ENCODE measurements around the gene CARMIL3.
A peak's percentile ranks its signal among the peaks of the same experiment; 100 is the strongest.

DNA sequence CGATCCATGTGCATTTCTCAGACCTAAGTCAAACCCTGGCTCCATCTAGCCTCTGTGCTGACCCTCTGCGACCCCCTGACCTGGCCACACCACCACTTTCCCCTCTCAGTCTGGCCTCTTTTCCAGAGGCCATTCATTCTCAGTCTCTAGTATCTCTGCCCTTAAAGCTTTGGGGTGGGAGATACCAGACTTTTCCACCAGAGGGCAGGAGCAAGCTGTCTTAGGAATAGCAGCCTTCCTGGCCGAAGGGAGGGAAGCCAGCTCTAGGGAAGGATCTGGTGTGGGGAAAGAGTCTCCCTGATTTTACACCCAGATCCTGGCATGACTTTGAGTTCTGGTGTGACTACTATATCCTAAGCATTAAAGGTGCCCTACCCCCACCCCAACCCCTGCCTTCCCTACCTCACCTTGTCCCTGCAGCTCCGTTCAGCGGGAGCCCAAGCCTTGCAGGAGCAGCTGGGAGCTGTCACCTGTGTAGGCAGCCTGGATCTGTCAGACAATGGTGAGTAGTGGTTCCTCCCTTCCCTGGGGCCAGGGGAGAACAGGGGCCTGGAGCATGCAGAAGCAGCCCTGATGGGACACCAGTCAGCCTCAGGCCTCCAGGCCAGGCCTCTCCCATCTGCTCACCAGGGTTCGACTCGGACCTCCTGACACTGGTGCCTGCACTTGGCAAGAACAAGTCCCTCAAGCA is 6.6 kb downstream of the CARMIL3 start:
- TF ChIP-seq POLR2AphosphoS5 (IDR thresholded peaks at IDR 0.05; ENCODE audit: low read depth) (no peak), CTCF (IDR thresholded peaks at IDR 0.05; ENCODE audit: insufficient read depth, low read length) (peak; percentile 89), GABPA (IDR thresholded peaks at IDR 0.05; ENCODE audit: low read depth) (no peak), SPI1 (IDR thresholded peaks at IDR 0.05; ENCODE audit: borderline replicate concordance, low read depth) (no peak)
- TF ChIP-seq, protein P1, sequence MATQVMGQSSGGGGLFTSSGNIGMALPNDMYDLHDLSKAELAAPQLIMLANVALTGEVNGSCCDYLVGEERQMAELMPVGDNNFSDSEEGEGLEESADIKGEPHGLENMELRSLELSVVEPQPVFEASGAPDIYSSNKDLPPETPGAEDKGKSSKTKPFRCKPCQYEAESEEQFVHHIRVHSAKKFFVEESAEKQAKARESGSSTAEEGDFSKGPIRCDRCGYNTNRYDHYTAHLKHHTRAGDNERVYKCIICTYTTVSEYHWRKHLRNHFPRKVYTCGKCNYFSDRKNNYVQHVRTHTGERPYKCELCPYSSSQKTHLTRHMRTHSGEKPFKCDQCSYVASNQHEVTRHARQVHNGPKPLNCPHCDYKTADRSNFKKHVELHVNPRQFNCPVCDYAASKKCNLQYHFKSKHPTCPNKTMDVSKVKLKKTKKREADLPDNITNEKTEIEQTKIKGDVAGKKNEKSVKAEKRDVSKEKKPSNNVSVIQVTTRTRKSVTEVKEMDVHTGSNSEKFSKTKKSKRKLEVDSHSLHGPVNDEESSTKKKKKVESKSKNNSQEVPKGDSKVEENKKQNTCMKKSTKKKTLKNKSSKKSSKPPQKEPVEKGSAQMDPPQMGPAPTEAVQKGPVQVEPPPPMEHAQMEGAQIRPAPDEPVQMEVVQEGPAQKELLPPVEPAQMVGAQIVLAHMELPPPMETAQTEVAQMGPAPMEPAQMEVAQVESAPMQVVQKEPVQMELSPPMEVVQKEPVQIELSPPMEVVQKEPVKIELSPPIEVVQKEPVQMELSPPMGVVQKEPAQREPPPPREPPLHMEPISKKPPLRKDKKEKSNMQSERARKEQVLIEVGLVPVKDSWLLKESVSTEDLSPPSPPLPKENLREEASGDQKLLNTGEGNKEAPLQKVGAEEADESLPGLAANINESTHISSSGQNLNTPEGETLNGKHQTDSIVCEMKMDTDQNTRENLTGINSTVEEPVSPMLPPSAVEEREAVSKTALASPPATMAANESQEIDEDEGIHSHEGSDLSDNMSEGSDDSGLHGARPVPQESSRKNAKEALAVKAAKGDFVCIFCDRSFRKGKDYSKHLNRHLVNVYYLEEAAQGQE (IDR thresholded peaks at IDR 0.05; ENCODE audit: insufficient replicate concordance, low read depth), result no peak
